ENCODE measurements around the gene MAGEH1. TPM values are rescaled to one million over a fixed set of nuclear protein-coding genes. Genes with fewer than 3 reads are reported as not detected.
"Not testable (repeated sequence)": the region's sequence is repeated elsewhere in the genome, so short reads cannot be mapped to it uniquely, and the experiment has no call there.

The MAGEH1 gene
- total RNA-seq, 1 donor from 2014 or later: 37.7 TPM

DNA sequence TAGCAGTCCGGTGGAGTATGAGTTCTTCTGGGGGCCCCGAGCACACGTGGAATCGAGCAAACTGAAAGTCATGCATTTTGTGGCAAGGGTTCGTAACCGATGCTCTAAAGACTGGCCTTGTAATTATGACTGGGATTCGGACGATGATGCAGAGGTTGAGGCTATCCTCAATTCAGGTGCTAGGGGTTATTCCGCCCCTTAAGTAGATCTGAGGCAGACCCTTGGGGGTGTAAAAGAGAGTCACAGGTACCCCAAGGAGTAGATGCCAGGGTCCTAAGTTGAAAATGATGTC is 852 bp downstream of the MAGEH1 start:
- H3K4me3 Mint-ChIP-seq: peak overlapping the region; percentile 95
- H3K27ac Mint-ChIP-seq: peak overlapping the region; percentile 88
- no peaks in the 10 kb centered on the region for H3K9me3 Mint-ChIP-seq
- DNase-seq (ENCODE audit: extremely low spot score, unreplicated experiment): no peak
- no peaks in the 10 kb centered on the region for H3K4me1 Mint-ChIP-seq (ENCODE audit: unreplicated experiment)
- no peaks in the 10 kb centered on the region for H3K36me3 Mint-ChIP-seq
- H3K27me3 Mint-ChIP-seq: no peaks in the 10 kb centered on the region
- TF ChIP-seq, protein P1, sequence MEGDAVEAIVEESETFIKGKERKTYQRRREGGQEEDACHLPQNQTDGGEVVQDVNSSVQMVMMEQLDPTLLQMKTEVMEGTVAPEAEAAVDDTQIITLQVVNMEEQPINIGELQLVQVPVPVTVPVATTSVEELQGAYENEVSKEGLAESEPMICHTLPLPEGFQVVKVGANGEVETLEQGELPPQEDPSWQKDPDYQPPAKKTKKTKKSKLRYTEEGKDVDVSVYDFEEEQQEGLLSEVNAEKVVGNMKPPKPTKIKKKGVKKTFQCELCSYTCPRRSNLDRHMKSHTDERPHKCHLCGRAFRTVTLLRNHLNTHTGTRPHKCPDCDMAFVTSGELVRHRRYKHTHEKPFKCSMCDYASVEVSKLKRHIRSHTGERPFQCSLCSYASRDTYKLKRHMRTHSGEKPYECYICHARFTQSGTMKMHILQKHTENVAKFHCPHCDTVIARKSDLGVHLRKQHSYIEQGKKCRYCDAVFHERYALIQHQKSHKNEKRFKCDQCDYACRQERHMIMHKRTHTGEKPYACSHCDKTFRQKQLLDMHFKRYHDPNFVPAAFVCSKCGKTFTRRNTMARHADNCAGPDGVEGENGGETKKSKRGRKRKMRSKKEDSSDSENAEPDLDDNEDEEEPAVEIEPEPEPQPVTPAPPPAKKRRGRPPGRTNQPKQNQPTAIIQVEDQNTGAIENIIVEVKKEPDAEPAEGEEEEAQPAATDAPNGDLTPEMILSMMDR (conservative IDR thresholded peaks at IDR 0.05): no peak

DNA sequence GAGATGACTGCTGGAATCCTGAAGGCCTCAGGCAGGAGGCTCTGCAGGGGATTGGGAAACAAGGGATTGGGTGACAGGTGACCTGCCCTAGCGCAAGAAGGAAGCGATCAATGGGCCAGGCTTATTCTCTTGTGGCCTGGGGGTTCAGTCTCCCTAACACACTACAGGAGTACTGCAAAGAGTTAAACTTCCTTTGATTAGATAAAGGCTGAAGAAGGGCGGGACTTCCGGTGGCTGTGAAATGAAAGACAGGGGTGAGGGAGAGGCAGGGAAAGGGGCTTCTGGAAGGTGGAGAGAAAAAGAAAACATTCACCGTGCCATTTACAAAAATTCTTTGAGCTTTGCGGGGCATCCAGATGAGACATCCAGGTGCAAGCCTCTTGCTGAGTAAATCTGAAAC is 3.8 kb downstream of the MAGEH1 start:
- H3K4me3 Mint-ChIP-seq; H3K9me3 Mint-ChIP-seq; H3K27ac Mint-ChIP-seq; H3K36me3 Mint-ChIP-seq; H3K4me1 Mint-ChIP-seq (ENCODE audit: unreplicated experiment); DNase-seq (ENCODE audit: extremely low spot score, unreplicated experiment); H3K27me3 Mint-ChIP-seq: not testable (repeated sequence)

DNA sequence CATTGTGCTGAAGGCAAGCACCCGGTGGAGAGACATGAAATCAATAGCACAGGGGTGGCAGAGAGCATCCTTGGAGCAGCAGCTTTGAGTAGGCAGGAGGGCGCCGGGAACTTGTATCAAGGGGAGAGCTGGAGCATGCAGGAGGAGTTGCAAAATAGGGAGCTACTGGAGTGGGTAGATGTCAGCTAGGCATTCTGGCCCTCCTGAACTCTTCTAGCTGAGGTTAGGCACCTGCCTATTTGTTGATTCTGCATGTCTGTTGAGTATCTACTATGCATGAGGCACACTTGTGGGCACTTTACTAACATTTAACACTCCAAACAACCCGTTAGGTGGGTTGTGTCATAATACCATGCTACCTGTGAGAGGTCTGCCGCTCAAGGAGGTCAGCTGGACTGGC is 7.5 kb downstream of the MAGEH1 start:
- not testable (repeated sequence) for DNase-seq (ENCODE audit: extremely low spot score, unreplicated experiment); H3K36me3 Mint-ChIP-seq; H3K4me3 Mint-ChIP-seq; H3K27ac Mint-ChIP-seq; H3K27me3 Mint-ChIP-seq; H3K9me3 Mint-ChIP-seq; H3K4me1 Mint-ChIP-seq (ENCODE audit: unreplicated experiment)

DNA sequence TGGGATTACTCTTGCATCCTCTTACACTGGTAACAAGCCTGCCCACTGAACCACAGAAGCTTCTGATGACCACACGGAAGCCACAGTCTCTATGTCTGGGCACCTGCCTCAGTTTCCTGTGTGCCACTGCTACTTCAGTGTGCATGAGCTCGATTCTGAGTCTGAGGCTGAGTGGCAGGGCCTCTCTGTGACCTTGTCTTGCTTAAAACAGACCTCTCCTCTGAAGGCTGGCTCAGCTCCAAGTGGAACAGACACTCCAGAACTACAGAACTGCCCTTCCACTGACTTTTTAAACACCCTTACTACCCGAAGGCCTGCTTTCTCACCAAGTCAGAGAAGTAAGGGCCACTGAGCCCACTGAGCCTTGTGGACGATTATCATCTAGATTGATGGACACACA is 8.0 kb downstream of the MAGEH1 start:
- H3K4me1 Mint-ChIP-seq (ENCODE audit: unreplicated experiment); H3K9me3 Mint-ChIP-seq; H3K36me3 Mint-ChIP-seq; H3K27ac Mint-ChIP-seq; H3K4me3 Mint-ChIP-seq; DNase-seq (ENCODE audit: extremely low spot score, unreplicated experiment); H3K27me3 Mint-ChIP-seq: not testable (repeated sequence)

DNA sequence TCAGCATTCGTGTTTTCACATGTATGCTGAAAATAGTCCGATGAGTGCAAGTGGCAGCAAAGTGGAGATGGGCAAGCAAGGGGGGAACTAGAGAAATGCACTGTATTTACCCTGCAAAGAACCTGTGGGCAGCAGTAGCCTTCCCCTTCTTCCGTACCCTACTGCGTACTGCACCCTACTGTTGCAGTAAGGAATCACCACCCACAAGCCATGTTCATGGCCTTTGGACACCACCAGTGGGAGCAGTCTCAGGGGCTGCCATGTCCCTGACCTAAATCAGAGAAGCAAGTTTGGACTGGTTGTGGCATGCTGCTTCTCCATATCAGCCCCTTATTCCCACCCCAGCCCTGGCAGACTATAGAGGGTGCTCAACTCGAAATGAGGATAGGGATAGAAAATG is 12.1 kb downstream of the MAGEH1 start:
- not testable (repeated sequence) for DNase-seq (ENCODE audit: extremely low spot score, unreplicated experiment); H3K4me3 Mint-ChIP-seq; H3K4me1 Mint-ChIP-seq (ENCODE audit: unreplicated experiment); H3K27me3 Mint-ChIP-seq; H3K36me3 Mint-ChIP-seq; H3K9me3 Mint-ChIP-seq; H3K27ac Mint-ChIP-seq

DNA sequence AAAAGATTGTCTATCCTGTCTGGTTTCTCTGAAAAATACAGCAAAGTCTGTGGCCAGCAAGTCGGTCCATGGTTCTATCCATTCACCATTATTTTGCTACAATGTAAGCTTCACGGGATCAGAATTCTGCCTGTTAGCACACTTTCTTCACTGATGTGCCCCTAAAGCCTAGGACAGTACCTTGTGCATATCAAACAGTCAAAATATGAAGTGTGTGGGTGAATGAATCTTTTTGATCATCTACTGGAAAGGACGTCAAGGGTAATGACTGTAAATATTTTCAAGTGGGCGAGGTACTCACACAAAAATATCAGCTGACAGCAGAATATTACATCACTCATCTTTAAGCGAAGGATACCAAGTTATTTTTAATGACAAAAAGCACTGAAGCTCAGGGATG is 13.2 kb downstream of the MAGEH1 start:
- not testable (repeated sequence) for H3K27me3 Mint-ChIP-seq; H3K27ac Mint-ChIP-seq; DNase-seq (ENCODE audit: extremely low spot score, unreplicated experiment); H3K36me3 Mint-ChIP-seq; H3K4me3 Mint-ChIP-seq; H3K4me1 Mint-ChIP-seq (ENCODE audit: unreplicated experiment); H3K9me3 Mint-ChIP-seq

DNA sequence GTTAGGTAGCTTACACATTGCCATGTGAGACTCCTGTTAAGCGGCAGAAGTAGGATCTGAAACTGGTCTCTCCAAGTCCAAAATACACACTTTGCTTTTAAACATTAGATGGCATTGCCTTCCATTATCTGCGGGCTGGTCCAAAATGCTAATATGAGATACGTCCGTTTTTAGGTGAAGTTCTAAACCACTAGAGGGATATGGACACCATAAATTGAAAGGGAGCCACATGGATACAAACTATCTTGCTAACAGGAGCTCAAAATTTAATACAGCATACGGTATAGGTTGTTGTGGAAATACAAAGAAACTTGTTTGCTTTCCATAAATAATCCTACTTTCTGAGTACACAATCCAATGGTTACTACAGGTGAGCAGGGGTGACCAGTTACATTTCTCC is 13.9 kb downstream of the MAGEH1 start:
- H3K27me3 Mint-ChIP-seq; H3K9me3 Mint-ChIP-seq; DNase-seq (ENCODE audit: extremely low spot score, unreplicated experiment); H3K27ac Mint-ChIP-seq; H3K4me1 Mint-ChIP-seq (ENCODE audit: unreplicated experiment); H3K4me3 Mint-ChIP-seq; H3K36me3 Mint-ChIP-seq: not testable (repeated sequence)

DNA sequence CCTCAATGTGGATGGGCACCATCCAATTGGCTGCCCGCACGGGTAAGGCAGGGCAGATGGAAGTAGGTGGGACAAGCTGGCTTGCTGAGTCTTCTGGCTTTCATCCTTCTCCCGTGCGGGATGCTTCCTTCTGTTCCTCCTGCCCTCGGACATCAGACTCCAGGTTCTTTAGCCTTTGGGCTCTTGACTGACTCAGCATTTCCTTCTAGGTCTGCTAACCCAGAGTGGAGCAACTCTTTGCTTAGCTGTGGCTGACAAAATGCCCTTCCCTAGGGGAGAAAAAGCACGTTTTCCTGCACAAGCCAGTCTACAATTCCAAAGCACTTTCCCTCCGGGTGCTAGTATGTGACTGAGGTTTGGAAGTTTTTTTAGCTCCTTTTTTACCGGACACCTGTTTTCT is 28.0 kb downstream of the MAGEH1 start:
- not testable (repeated sequence) for H3K9me3 Mint-ChIP-seq; H3K36me3 Mint-ChIP-seq; H3K27me3 Mint-ChIP-seq; H3K4me3 Mint-ChIP-seq; DNase-seq (ENCODE audit: extremely low spot score, unreplicated experiment); H3K4me1 Mint-ChIP-seq (ENCODE audit: unreplicated experiment); H3K27ac Mint-ChIP-seq

DNA sequence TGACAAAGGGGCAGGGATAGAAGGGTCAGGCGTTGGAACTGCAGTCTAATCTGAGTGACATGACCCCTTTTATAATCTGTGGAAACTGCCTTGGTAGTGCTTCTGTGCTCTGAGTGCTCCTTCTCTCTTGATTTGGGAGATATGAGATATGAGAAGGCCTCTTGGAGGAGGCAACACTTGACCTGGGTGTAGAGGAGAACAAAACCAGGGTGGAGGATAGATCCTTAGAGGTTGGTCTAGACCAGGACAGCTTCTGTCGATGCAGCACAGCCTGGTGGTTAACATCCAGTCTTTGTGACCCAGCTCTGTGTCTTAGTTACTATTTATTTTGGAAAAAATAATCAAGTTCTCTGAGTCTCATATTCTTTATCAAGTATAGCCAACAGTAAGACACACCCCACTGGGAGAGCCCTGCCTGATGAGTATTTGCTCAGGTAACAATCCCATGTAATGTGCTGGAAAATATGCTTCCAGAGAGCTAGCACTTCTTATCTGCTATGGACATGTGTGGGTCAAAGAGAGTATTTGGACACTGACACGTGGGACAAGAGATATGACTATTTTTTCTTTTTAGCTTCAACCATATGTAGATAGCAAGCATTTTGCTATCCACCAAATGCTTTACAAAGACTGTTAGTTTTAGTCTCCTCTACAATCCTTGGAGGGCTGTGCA is 28.6 kb downstream of the MAGEH1 start:
- no peaks in the 10 kb centered on the region for H3K36me3 Mint-ChIP-seq
- no peak overlapping the region for H3K4me3 Mint-ChIP-seq
- no peak overlapping the region for H3K27ac Mint-ChIP-seq
- H3K4me1 Mint-ChIP-seq (ENCODE audit: unreplicated experiment): no peaks in the 10 kb centered on the region
- no peaks in the 10 kb centered on the region for H3K27me3 Mint-ChIP-seq
- TF ChIP-seq, protein P1 (conservative IDR thresholded peaks at IDR 0.05): no peak
- H3K9me3 Mint-ChIP-seq: no peaks in the 10 kb centered on the region
- no peak for DNase-seq (ENCODE audit: extremely low spot score, unreplicated experiment)

Data from type B pancreatic cell (in vitro differentiated cells).